Activated T-cell treated with anti-CD3 and anti-CD28 coated beads, Interleukin-2, amount 50 U/mL, for 24 hours (primary cell): Measurements from ENCODE around the gene TOB1.
"Not testable (repeated sequence)": the region's sequence is repeated elsewhere in the genome, so short reads cannot be mapped to it uniquely, and the experiment has no call there.

Source experiments
- DNase-seq: peaks from one replicate; pipeline ENCODE4 v3.0.0-alpha.2; 2020
- H3K27ac Mint-ChIP-seq: 2 replicates; pipeline ENCODE4 v1.8.0; 2020; ENCODE audit warnings: mild to moderate bottlenecking, mixed read lengths
- H3K27me3 Mint-ChIP-seq: 2 replicates; pipeline ENCODE4 v1.8.0; 2020; ENCODE audit warnings: mixed read lengths
- H3K36me3 Mint-ChIP-seq: 2 replicates; pipeline ENCODE4 v1.8.0; 2020; ENCODE audit warnings: low read depth, mixed read lengths
- H3K4me1 Mint-ChIP-seq: 2 replicates; pipeline ENCODE4 v1.8.0; 2020; ENCODE audit warnings: low read depth, mixed read lengths
- H3K4me3 Mint-ChIP-seq: 2 replicates; pipeline ENCODE4 v1.8.0; 2020; ENCODE audit warnings: mild to moderate bottlenecking, moderate library complexity, mixed read lengths
- H3K9me3 Mint-ChIP-seq: 2 replicates; pipeline ENCODE4 v1.8.0; 2020; ENCODE audit warnings: mixed read lengths

TOB1 gene

DNA sequence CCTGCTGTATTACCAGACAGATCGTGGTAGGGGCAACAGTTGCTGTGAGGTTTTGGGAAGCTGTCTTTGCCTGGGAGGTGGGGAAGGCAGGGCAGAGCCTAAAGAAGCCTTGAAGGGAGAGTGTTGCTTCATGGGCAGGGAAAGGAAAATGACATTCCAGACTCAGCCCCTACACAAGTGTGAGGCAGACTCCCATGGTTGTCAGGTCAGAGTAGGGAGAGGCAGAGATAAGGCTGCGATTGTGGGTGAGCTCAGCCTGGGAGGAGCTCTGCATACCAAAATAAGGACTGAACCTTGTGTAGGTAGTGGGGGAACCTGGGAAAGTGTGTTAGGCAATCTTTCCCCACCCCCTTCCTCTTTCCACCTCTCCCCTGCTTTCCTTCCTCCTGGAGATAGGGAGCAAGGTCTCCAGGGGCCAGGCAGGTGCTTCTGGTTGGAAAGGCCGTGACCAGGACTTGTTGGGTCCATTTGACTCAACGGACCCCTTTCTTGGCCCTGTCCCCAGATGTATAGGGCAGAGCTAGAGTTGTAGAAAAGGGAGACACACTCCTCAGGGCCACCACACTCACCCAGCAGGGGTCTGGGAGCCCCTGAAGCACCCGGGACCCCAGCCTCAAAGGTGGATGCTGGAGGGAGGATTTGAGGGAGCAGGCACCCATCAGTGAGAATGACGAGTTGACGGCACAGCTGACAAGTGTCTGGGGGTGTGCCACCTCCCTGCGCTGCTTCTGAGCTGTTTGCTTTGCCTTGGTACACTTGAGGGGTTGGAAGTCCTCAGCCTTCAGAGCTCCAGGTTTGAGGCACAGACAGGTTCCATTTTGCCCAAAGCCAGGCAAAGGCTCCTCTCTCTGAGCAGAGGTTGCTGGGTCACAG, 18.5 kb upstream of the TOB1 start:
- Mint-ChIP-seq H3K27me3 (no peaks in the 10 kb centered on the region), H3K27ac (no peak overlapping the region), H3K4me3 (no peak overlapping the region), H3K4me1 (peaks cover 25% of the 10 kb centered on the region), H3K36me3 (no peaks in the 10 kb centered on the region), H3K9me3 (no peaks in the 10 kb centered on the region)
- DNase-seq, result no peak

GRCh38 chr17:50883850-50884438, 17.8 kb upstream of the TOB1 start:
- peaks cover 25% of the 10 kb centered on the region for H3K4me1 Mint-ChIP-seq
- no peaks in the 10 kb centered on the region for H3K27me3 Mint-ChIP-seq
- H3K36me3 Mint-ChIP-seq, result no peaks in the 10 kb centered on the region
- DNase-seq, result no peak
- H3K27ac Mint-ChIP-seq, result no peak overlapping the region
- no peak overlapping the region for H3K4me3 Mint-ChIP-seq
- no peaks in the 10 kb centered on the region for H3K9me3 Mint-ChIP-seq

GRCh38 chr17:50882851-50883250, 16.7 kb upstream of the TOB1 start:
- DNase-seq, result no peak
- H3K9me3 Mint-ChIP-seq, result no peaks in the 10 kb centered on the region
- H3K4me3 Mint-ChIP-seq, result no peak overlapping the region
- no peaks in the 10 kb centered on the region for H3K36me3 Mint-ChIP-seq
- no peaks in the 10 kb centered on the region for H3K27me3 Mint-ChIP-seq
- peaks cover 23% of the 10 kb centered on the region for H3K4me1 Mint-ChIP-seq
- no peak overlapping the region for H3K27ac Mint-ChIP-seq

- no peak for DNase-seq
- Mint-ChIP-seq H3K27ac (no peak overlapping the region), H3K4me1 (peaks cover 10% of the 10 kb centered on the region), H3K9me3 (no peaks in the 10 kb centered on the region), H3K27me3 (no peaks in the 10 kb centered on the region), H3K4me3 (no peak overlapping the region), H3K36me3 (no peaks in the 10 kb centered on the region)
Measured at GRCh38 chr17:50881182-50881581, 15.0 kb upstream of the TOB1 start.

- Mint-ChIP-seq H3K4me1 (peaks cover 6% of the 10 kb centered on the region), H3K36me3 (no peaks in the 10 kb centered on the region), H3K9me3 (no peaks in the 10 kb centered on the region), H3K4me3 (no peak overlapping the region), H3K27ac (no peak overlapping the region), H3K27me3 (no peaks in the 10 kb centered on the region)
- no peak for DNase-seq
Measured at GRCh38 chr17:50879086-50879485, 12.9 kb upstream of the TOB1 start.

- H3K4me1 Mint-ChIP-seq, result peaks cover 11% of the 10 kb centered on the region
- no peaks in the 10 kb centered on the region for H3K9me3 Mint-ChIP-seq
- DNase-seq, result no peak
- H3K27me3 Mint-ChIP-seq, result no peaks in the 10 kb centered on the region
- H3K27ac Mint-ChIP-seq, result no peak overlapping the region
- H3K36me3 Mint-ChIP-seq, result no peaks in the 10 kb centered on the region
- no peak overlapping the region for H3K4me3 Mint-ChIP-seq
Measured at GRCh38 chr17:50877838-50878237, 11.7 kb upstream of the TOB1 start.

- peaks cover 19% of the 10 kb centered on the region for H3K4me1 Mint-ChIP-seq
- H3K27ac Mint-ChIP-seq, H3K4me3 Mint-ChIP-seq, H3K36me3 Mint-ChIP-seq, DNase-seq, H3K9me3 Mint-ChIP-seq, H3K27me3 Mint-ChIP-seq: not testable (repeated sequence)
Measured at GRCh38 chr17:50877042-50877441, 10.9 kb upstream of the TOB1 start.

- peaks cover 27% of the 10 kb centered on the region for H3K4me1 Mint-ChIP-seq
- no peak overlapping the region for H3K4me3 Mint-ChIP-seq
- no peaks in the 10 kb centered on the region for H3K9me3 Mint-ChIP-seq
- H3K27ac Mint-ChIP-seq, result no peak overlapping the region
- DNase-seq, result no peak
- H3K27me3 Mint-ChIP-seq, result no peaks in the 10 kb centered on the region
- no peaks in the 10 kb centered on the region for H3K36me3 Mint-ChIP-seq
Measured at GRCh38 chr17:50875074-50875473, 8.9 kb upstream of the TOB1 start.

GRCh38 chr17:50872710-50873424, 6.7 kb upstream of the TOB1 start:
- Mint-ChIP-seq H3K4me1 (peaks cover 40% of the 10 kb centered on the region), H3K36me3 (no peaks in the 10 kb centered on the region), H3K9me3 (no peaks in the 10 kb centered on the region), H3K4me3 (no peak overlapping the region), H3K27ac (peak overlapping the region; percentile 64), H3K27me3 (no peaks in the 10 kb centered on the region)
- DNase-seq, result peak; percentile 47

GRCh38 chr17:50871898-50872297, 5.7 kb upstream of the TOB1 start:
- H3K27me3 Mint-ChIP-seq, result no peaks in the 10 kb centered on the region
- no peaks in the 10 kb centered on the region for H3K9me3 Mint-ChIP-seq
- peaks cover 1% of the 10 kb centered on the region for H3K36me3 Mint-ChIP-seq
- no peak overlapping the region for H3K27ac Mint-ChIP-seq
- no peak for DNase-seq
- H3K4me3 Mint-ChIP-seq, result peak overlapping the region; percentile 49
- H3K4me1 Mint-ChIP-seq, result peaks cover 48% of the 10 kb centered on the region

- H3K27me3 Mint-ChIP-seq, result no peaks in the 10 kb centered on the region
- peaks cover 48% of the 10 kb centered on the region for H3K4me1 Mint-ChIP-seq
- peak overlapping the region; percentile 49 for H3K4me3 Mint-ChIP-seq
- H3K27ac Mint-ChIP-seq, result peak overlapping the region; percentile 44
- H3K9me3 Mint-ChIP-seq, result no peaks in the 10 kb centered on the region
- DNase-seq, result no peak
- peaks cover 4% of the 10 kb centered on the region for H3K36me3 Mint-ChIP-seq
Measured at GRCh38 chr17:50871364-50871763, 5.2 kb upstream of the TOB1 start.

DNA sequence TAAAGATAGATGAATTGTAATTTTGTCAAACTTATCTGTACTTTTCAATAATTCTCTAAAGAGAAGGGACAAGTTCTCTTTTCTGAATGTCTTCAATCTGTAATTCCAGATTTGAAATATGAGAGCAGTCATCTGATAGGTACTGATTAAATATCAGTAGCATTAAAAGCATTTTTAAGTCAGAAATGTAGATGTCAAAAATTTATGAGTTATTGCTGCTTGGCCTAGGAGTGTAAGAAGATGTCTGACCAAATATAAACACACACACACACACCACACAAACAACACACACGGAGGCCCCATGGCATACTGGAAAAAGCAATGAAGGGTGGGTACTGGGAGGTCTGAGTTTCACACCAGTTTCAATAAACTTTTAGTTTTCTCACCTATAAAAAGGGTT, 2.4 kb upstream of the TOB1 start:
- no peak for DNase-seq
- Mint-ChIP-seq H3K27me3 (no peaks in the 10 kb centered on the region), H3K4me1 (peaks cover 58% of the 10 kb centered on the region), H3K9me3 (no peaks in the 10 kb centered on the region), H3K36me3 (peaks cover 17% of the 10 kb centered on the region), H3K27ac (no peak overlapping the region), H3K4me3 (peak overlapping the region; percentile 85)

GRCh38 chr17:50868140-50868438, 1.9 kb upstream of the TOB1 start:
- Mint-ChIP-seq H3K4me3 (peak overlapping the region; percentile 85), H3K9me3 (no peaks in the 10 kb centered on the region)

GRCh38 chr17:50867363-50868139, 1.4 kb upstream of the TOB1 start:
- Mint-ChIP-seq H3K27me3 (no peaks in the 10 kb centered on the region), H3K27ac (peak overlapping the region; percentile 98), H3K36me3 (peaks cover 27% of the 10 kb centered on the region), H3K4me3 (peak overlapping the region; percentile 85), H3K9me3 (no peaks in the 10 kb centered on the region), H3K4me1 (peaks cover 58% of the 10 kb centered on the region)
- peak; percentile 86 for DNase-seq

More at GRCh38 chr17:50868140-50868438, 1.9 kb upstream of the TOB1 start:
- DNase-seq, result no peak
- H3K4me1 Mint-ChIP-seq, result peaks cover 60% of the 10 kb centered on the region
- no peaks in the 10 kb centered on the region for H3K27me3 Mint-ChIP-seq
- H3K36me3 Mint-ChIP-seq, result peaks cover 22% of the 10 kb centered on the region
- peak overlapping the region; percentile 98 for H3K27ac Mint-ChIP-seq
